Body of pancreas (tissue), 4 donors: ENCODE results near the gene NLRP4. TPM values are rescaled to one million over a fixed set of nuclear protein-coding genes. Genes with fewer than 3 reads are reported as not detected.

Experiments used
- ATAC-seq: fragments of 150-250 bp; one replicate; pipeline ENCODE4 v1.9.1; 2016
- DNase-seq, 4 donors: peaks; one replicate each; pipeline ENCODE4 v3.0.0-alpha.2; 2019
- H3K27ac ChIP-seq, 4 donors: fragments of 200-600 bp; sonication (generic); 1 replicate in 3 of 4; 2 replicates in 1 of 4; pipeline versions ENCODE4 v1.5.1 to v1.6.1; 2016 to 2019; ENCODE audit warnings: mild to moderate bottlenecking in 1 of 4, mixed read lengths in 1 of 4, moderate library complexity in 1 of 4
- H3K27me3 ChIP-seq, 2 donors: fragments of 200-600 bp; sonication (generic); one replicate each; pipeline ENCODE4 v1.6.0; 2016; ENCODE audit warnings: mild to moderate bottlenecking in 1 of 2
- H3K36me3 ChIP-seq, 2 donors: fragments of 200-600 bp; sonication (generic); replicated peaks in 1 of 2; 2 replicates each; pipeline ENCODE4 v1.5.1; 2016; ENCODE audit warnings: low read depth in 2 of 2; ENCODE audit not compliant: insufficient read depth in 1 of 2
- H3K4me1 ChIP-seq: fragments of 200-600 bp; sonication (generic); one replicate; pipeline ENCODE4 v1.6.0; 2016
- H3K4me3 ChIP-seq, 2 donors: fragments of 200-600 bp; sonication (generic); 1 replicate in 1 of 2; 2 replicates in 1 of 2; pipeline ENCODE4 v1.5.1; 2016 to 2019
- H3K9me3 ChIP-seq, 3 donors: fragments of 200-600 bp; sonication (generic); 1 replicate in 2 of 3; 2 replicates in 1 of 3; pipeline ENCODE4 v1.5.1; 2016
- POLR2A ChIP-seq, 3 donors: fragments of 450-650 bp; IDR thresholded peaks; one replicate each; pipeline ENCODE4 v1.6.1; 2016; ENCODE audit warnings: antibody characterized with exemption in 3 of 3, mild to moderate bottlenecking in 2 of 3
- WGBS, 2 donors: methylation state at CpG; one replicate each; pipeline ENCODE4 v1.1.5; 2017; 5-methylcytosine and 5-hydroxymethylcytosine counted together
- intact Hi-C: fragments of 100-400 bp; cut with DNase I; formaldehyde crosslinking; loops from one replicate; pipeline ENCODE4 v1.15.1; 2023
- total RNA-seq, 2 donors: library from RNA; depleted of rRNA; stranded (reverse); fragments of >200 nt; gene quantifications; one replicate each; pipeline ENCODE4 v1.1.0, GENCODE V29; 2016
- TF ChIP-seq, protein P1 (sequence below), 7 experiments: fragments of 450-650 bp in 4 of 7; fragments of 200-600 bp in 3 of 7; sonication (generic) in 3 of 7; IDR thresholded peaks; one replicate each; pipeline ENCODE4 v1.5.1; 2016 to 2019; ENCODE audit warnings: antibody characterized with exemption in 7 of 7

NLRP4 gene
- total RNA-seq, 2 donors from 2014 or later = not detected

DNA sequence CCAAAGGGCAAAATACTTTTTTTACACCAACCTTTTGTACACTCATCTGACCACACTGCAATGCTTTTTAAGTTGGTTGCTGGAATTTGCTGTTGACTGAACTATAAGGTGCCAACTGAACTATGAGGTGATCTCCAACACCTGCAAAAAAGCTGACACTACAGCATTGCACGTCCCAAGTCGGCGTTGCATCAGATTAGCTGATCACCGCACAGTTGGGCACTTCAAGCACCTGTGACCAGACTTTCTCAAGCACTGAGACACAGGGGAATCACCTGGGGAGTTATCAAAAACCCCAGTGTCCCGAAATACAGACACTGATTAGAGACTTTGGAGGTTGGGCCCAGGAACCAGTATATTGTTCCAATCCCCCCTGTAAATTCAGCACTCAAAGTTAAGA, 5.7 kb upstream of the NLRP4 start:
- H3K4me3 ChIP-seq = no peak overlapping the region
- no peaks in the 10 kb centered on the region for H3K27me3 ChIP-seq
- no peaks in the 10 kb centered on the region for H3K36me3 ChIP-seq
- ATAC-seq (no peak), DNase-seq (no peak)
- 60 to 66% methylated on average over 5 of the region's 5 CpGs for WGBS, 2 donors
- H3K4me1 ChIP-seq = no peaks in the 10 kb centered on the region
- intact Hi-C loops = no loop called here
- no peak overlapping the region for H3K27ac ChIP-seq
- no peaks in the 10 kb centered on the region for H3K9me3 ChIP-seq
- TF ChIP-seq POLR2A (IDR thresholded peaks at IDR 0.05) = no peak
- TF ChIP-seq, protein P1, sequence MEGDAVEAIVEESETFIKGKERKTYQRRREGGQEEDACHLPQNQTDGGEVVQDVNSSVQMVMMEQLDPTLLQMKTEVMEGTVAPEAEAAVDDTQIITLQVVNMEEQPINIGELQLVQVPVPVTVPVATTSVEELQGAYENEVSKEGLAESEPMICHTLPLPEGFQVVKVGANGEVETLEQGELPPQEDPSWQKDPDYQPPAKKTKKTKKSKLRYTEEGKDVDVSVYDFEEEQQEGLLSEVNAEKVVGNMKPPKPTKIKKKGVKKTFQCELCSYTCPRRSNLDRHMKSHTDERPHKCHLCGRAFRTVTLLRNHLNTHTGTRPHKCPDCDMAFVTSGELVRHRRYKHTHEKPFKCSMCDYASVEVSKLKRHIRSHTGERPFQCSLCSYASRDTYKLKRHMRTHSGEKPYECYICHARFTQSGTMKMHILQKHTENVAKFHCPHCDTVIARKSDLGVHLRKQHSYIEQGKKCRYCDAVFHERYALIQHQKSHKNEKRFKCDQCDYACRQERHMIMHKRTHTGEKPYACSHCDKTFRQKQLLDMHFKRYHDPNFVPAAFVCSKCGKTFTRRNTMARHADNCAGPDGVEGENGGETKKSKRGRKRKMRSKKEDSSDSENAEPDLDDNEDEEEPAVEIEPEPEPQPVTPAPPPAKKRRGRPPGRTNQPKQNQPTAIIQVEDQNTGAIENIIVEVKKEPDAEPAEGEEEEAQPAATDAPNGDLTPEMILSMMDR (IDR thresholded peaks at IDR 0.05) = no peak

DNA sequence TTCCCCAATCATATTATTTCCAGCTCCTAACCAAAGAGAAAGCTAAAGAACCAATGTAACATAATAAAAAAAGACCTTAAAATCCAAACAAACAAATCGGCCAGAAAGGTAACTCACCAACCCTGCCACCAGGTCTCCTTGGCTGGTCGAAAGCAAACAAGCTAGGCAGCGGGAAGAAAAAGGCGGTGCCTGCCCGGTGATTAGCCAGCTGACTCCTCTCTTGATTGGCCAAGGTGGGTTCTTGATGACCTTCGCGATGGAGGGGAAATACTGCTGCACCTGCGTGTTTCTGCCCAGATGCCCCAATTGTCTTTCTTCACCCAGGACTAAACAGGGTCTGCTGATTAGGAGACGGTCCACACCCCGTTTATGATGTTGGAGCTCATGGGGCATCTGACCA, 4.5 kb upstream of the NLRP4 start, which contains the start of gene NLRP11:
TSS of gene NLRP11 (minus strand) at position 154 of the 400 bp plus-strand sequence. CDS start 13,825 bp downstream, outside the sequence.
- Histone ChIP-seq H3K9me3 (no peaks in the 10 kb centered on the region), H3K4me3 (no peak within 1 kb of the TSS), H3K27ac (no peak within 1 kb of the TSS), H3K4me1 (no peaks in the 10 kb centered on the region), H3K27me3 (no peaks in the 10 kb centered on the region), H3K36me3 (no peaks in the 10 kb centered on the region)
- no peak for ATAC-seq
- 48 to 67% methylated on average over 10 of the region's 10 CpGs for WGBS, 2 donors
- intact Hi-C loops = no loop called here
- TF ChIP-seq, protein P1 (IDR thresholded peaks at IDR 0.05) = no peak
- TF ChIP-seq POLR2A (IDR thresholded peaks at IDR 0.05) = no peak
- DNase-seq = no peak

DNA sequence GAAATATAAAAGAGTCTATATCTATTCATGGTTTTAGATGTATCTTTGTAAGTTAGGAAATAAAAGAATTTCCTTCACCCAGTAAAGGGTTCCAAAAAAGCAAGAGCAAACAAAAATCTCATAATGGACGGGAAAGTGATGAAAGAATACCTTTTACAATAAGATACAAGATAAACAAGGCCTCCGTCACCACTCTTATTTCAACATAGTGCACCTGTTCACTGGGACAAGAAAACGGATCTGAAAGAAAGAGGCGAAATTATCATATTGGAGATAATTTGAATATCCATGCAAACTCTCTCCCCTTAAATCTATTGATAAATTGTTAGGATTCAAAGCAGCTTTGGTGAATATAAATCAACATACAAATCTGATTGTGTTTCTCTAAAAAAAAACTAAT, 3.7 kb upstream of the NLRP4 start:
- Histone ChIP-seq H3K27ac (no peak overlapping the region), H3K36me3 (no peaks in the 10 kb centered on the region), H3K9me3 (no peaks in the 10 kb centered on the region), H3K4me3 (no peak overlapping the region), H3K27me3 (no peaks in the 10 kb centered on the region), H3K4me1 (no peaks in the 10 kb centered on the region)
- WGBS, 2 donors = 44 to 47% methylated on average over 4 of the region's 4 CpGs
- DNase-seq (no peak), ATAC-seq (no peak)
- intact Hi-C loops = no loop called here
- TF ChIP-seq POLR2A (IDR thresholded peaks at IDR 0.05) = no peak
- TF ChIP-seq, protein P1 (IDR thresholded peaks at IDR 0.05) = no peak

DNA sequence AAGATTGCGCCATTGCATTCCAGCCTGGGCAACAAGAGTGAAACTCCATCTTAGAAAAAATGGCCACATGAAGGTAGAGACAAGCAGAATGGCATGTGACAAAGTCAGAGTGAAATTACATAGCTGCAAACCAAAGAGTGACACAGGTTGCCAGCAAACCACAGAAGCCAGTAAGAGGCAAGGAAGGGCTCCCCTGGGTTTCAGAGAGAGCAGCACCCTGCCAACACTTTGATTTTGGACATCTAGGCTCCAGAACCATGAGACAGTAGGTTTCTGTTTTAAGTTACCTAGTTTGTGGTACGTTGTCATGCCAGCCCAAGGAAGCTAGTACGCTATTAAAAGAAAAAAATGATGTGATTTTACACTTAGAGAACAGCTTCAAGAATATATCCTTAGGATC, 1.9 kb downstream of the NLRP4 start:
- DNase-seq = no peak

DNA sequence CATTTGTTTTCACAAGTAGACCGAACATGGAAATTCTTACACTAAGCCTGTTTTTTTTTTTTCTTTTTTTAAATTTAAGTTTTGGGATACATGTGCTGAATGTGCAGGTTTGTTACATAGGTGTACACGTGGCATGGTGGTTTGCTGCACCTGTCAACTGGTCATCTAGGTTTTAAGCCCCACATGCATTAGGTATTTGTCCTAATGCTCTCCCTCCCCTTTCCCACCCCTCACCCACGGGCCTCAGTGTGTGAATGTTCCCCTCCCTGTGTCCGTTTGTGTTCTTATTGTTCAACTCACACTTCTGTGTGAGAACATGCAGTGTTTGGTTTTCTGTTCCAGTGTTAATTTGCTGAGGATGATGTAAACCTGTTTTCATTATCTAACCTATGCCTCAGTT, 2.6 kb downstream of the NLRP4 start:
- no peak for TF ChIP-seq POLR2A (IDR thresholded peaks at IDR 0.05)
- TF ChIP-seq, protein P1 (IDR thresholded peaks at IDR 0.05) = no peak
- ATAC-seq = no peak
- DNase-seq = no peak
- intact Hi-C loops = no loop called here
- no peaks in the 10 kb centered on the region for H3K9me3 ChIP-seq
- H3K27me3 ChIP-seq = no peaks in the 10 kb centered on the region
- no peaks in the 10 kb centered on the region for H3K36me3 ChIP-seq
- no peak overlapping the region for H3K27ac ChIP-seq
- H3K4me3 ChIP-seq = no peak overlapping the region
- WGBS, 2 donors = 29 to 36% methylated on average over 4 of the region's 4 CpGs
- H3K4me1 ChIP-seq = no peaks in the 10 kb centered on the region

More for the DNA sequence above, 1.9 kb downstream of the NLRP4 start:
- no peak overlapping the region for H3K27ac ChIP-seq
- no peaks in the 10 kb centered on the region for H3K4me1 ChIP-seq
- intact Hi-C loops = no loop called here
- no peaks in the 10 kb centered on the region for H3K36me3 ChIP-seq
- no peak for TF ChIP-seq POLR2A (IDR thresholded peaks at IDR 0.05)
- TF ChIP-seq, protein P1 (IDR thresholded peaks at IDR 0.05) = no peak
- H3K27me3 ChIP-seq = no peaks in the 10 kb centered on the region
- H3K4me3 ChIP-seq = no peak overlapping the region
- WGBS, 2 donors = 60 to 64% methylated on average over 3 of the region's 3 CpGs
- H3K9me3 ChIP-seq = no peaks in the 10 kb centered on the region
- ATAC-seq = no peak
